Measurements from ENCODE around the gene ABCA2.

DNA sequence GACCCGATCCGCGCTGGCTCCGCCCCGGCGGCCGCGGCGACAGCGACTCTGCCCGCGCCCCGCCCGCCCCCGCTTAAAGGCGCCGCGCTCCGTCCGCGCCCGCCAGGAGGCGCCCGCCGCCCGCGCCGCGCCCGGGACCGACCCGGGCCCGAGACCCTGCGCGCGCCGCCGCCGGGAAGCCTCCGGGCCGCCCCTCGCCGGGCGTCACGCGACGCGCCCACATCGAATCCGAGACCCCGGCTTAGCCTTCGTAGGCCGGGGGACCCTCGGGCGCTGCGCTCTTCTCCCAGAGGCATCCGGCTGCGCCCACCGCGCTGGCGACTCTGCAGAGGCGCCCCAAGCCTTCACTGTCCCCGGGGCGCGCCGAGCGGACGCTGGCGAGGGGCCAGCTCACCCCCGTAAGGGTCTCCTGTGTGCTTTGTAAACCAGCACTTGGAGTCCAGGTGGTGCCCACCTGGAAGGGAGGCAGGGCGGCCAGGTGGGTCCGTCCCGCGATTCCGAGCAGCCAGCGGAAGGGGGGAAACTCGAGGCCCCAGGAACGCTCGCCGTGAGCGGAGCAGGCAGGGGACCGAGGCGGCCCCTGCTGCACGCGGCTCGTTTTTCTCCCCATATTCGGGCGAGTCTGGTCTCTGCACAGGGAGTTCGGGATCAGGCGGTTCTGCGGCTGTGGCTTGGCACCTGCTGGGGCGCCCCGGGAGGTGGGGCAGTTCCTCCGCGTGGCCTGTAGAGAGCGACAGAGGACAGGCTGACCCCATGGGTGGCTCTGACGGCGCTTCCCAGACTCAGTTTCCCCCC, 423 bp upstream of the ABCA2 start:
- TF ChIP-seq BRCA1 (IDR thresholded peaks at IDR 0.05) (no peak), BRCA1 (CRISPR knock-in tag; IDR thresholded peaks at IDR 0.05) (no peak), EZH2 (IDR thresholded peaks at IDR 0.05; ENCODE audit: borderline replicate concordance, low read depth, low read length) (no peak), NR3C1 (CRISPR knock-in tag; IDR thresholded peaks at IDR 0.05) (no peak), ZNF217 (CRISPR knock-in tag; IDR thresholded peaks at IDR 0.05) (no peak), NFATC3 (IDR thresholded peaks at IDR 0.05) (no peak)
